GM19043 (cell line): ENCODE measurements around the gene CINP.
"Not testable (repeated sequence)": the region's sequence is repeated elsewhere in the genome, so short reads cannot be mapped to it uniquely, and the experiment has no call there.

Source experiments
- ATAC-seq: cut with Tn5 transposase; IDR thresholded peaks from one replicate; pipeline ENCODE4 v1.9.1; 2021; ENCODE audit warnings: low read depth; ENCODE audit not compliant: unreplicated experiment

Gene CINP

DNA sequence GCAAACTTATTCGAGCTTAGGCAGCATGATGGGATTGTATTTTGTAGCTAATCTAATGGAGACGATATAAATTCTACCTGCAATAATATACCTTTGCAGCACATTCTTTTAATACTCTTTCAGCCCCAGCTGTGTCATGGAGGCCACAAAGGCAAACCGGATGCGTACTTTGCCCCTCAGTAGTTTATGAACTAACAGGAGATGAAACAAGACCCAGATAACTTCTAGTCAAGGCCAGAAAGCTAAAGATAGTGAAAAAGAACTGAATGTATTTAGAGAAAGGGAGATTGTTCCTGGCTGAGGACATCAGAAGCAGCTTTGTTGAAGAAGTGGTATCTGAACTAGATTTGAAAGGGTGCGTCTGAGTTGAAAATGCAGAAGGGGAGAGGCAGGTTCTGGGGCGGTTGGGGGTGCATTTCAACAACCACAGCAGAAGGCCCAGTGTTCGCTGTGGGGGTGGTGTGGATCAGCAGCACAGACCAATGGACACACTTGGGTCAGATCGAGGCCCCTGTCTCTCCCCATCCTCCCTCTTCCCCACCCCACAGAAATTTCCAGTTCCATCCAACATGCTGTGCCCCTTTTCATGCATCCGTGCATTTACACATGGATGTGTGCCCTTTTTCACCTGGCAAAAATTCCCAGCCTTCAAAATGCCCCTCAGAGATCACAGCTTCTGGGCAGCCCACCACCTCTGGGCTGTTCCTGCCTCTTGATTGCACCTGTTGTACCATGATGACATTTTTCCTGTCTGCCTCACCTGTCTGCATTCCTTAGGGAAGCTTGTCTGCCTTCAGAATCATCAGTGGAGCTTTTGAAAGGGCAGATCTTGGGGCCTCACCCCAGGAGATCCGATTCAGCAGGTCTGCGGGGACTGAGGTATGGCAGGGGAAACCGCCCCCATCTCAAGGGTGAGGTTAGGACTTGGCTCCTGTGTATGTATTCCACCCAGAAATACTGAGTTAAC lies 41.0 kb downstream of the CINP start:
- ATAC-seq: no peak

DNA sequence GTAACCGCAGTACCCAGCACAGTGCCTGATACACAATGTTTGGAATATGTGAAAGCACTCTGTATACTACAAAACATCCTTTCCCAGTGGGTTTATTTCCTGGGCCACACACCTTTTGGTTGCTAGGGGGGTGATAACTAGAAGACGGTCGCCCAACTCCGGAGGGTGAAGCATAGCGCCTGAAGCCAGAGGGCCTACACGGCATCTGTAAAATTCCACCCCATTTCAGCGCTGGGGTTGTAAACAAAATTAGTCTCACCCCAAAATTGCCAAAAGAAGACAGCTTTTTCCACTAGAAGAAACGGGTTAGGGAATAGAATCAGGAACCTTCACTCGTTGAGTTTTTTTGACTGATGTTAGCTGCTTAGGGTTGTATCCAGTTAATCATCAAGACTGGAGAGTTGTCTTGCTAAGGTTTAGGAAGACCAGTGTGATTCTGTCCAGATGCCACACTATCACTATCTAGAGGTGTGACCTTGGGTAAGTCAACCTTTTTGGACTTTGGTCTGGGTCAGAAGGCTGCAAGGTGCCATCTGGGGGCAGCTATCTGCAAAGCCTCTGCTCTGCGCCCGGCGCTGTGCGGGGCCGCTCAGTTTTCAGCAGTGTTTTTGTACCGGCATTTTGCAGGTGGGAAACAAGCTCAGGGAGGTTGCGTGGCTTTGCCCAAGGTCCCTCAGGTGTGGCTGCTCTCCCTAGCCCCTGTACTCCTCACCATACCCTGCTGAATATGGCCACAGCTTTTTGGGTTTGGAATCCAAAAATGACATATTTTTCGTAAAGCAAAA lies 41.8 kb downstream of the CINP start:
- ATAC-seq: no peak

DNA sequence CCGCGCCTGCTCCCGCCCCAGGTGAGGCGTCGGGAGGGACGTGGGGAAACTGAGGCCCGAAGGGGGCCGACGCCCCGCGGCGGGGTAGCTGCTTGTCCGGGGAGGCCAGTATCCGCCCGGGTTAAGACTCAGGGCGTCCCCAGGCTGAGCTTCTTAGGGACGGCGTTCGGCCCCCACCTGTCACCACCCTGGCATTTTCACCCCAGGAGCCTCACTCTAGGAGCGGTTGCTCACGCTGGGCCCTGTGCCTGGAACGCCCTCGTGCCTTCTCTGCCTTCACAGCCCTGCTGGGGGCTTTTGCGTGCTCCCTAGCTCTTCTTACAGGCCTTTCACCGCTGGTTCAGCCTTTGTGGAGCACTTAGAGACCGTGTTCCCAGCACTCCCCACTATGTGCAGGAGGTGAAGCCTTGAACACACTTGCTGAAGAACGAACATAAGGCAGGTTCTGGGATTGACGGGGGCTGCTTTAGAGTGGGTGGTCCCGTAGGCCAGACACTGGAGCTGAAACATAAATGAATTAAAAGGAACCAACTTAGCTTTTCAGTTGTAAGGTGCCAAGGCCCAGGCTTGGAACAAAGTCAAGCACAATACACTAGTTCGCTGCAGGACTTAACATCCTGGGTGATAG lies 42.5 kb downstream of the CINP start:
- peak; percentile 18 for ATAC-seq

DNA sequence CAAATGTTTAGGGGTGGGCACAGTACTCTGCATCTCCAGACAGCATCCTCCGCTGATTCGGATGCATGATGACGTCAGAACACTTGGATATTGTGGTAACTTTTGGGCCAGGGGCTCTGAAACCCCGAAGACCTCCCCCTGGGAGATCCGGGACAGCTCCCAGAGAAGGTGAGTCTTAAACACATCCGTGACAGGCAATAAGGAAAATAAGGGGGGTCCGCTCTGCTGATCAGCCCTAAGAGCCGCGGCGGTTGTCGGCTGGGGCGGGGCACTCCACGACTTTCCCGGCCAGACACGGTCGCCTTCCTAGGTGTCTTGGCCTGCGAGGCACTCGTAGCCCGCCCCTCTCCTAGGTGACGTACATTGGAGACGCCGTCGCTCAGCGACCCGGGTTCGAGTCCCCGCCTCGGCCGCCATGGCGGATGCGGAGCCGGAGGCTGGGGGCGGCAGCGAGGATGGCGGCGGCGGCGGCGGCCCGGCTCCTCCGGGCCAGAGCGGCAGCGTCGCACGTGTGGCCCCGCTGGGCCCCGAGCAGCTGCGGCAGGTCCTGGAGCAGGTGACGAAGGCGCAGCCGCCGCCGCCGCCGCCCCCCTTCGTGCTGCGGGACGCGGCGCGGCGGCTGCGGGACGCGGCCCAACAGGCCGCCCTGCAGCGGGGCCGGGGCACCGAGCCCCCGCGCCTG lies 43.2 kb downstream of the CINP start, which contains the start of gene ZNF839:
Gene ZNF839, plus strand, starts transcription at position 396 of the 682 bp plus-strand sequence. Its CDS starts 20 bp downstream, at position 416.
- peak; percentile 45 for ATAC-seq

DNA sequence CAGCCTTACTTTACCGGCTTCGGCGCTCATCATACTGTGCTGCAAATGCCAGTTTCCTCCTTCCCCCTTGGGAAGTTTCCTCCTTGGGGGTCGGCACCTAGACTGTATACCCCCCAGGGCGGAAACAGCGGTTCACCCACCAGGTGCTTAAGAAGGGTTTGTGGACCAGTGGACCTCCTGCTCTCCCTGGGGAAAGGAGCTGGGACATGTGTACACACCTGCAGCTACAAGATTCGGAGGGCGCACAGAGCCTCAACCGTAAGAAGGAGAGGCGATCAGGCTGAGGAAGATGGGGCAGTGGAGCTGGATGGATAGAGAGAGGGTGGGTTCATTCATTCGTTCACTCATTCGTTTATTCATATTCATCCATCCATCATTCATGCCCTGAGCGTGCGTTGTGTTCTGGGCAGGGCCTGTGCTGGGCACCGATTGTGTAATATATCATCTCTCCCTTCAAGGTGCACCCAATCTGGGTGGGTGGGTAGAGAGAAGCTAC lies 43.9 kb downstream of the CINP start:
- ATAC-seq: no peak

DNA sequence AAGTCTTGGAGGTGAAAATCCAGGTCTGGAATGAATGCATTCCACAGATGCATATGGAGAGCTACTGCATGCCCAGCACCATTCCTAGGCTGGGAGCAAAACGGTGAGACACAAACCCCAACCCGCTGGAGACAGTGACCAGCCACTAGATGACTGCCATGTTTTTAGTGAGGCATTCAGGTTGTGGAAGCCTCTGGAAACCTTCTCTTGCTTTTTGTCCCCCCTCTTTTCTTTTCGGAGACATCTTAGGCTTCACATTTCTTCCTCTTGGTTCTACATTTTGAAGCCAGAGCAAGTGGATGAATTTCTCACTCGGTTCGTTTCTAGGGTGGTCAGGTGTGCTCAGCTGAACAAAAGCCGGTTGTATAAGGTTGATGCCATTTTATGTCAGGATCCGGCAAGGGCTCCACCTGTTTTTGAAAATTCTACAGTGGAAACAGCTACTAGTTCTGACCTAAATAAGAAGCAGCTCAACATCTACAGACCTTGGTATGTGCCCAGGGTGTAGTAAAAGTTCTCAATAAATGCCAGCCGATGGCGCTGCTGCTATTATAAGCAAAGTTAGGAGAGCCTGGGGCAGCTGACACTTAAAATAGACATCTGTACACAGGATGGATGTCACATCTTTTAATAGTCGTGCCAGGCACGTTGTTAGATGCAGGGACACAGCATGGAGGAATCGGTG lies 45.0 kb downstream of the CINP start:
- ATAC-seq: no peak

DNA sequence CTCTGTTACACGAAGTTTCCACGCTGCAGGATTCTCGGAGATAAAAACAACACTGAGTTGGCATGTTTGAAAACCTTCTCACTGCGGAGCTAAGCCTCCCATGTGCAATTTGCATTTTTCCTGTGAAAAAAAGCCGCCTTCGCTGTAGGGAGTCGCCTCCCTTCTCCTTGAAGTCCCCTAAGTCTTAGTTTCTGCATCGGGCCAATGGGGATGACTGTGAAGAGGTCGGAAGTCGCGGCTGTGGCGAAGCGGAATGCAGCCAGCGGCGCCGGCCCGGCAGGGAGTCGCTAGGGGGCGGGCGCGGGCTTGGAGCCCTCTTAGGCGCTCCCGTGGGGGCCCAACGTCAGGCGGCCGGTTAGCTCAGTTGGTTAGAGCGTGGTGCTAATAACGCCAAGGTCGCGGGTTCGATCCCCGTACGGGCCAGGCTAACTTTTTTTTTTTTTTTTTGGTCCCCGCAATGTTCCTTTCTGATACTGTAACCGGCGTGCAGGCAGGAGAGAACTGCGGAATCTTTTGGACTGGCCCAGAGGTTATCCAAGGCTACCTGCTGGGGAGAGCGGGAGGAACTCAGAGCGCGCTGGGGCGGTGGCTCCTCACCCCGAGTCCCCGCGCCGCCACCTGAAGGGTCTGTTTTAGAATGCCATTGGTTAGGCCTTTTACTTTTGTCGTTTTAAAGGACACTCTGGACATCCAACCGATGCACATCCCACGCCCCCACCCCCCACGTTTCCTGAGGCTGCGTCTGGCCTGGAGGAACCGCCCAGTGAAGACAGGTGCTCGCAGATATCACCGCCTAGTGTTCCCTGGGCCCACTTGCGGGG lies 45.7 kb downstream of the CINP start:
- peak; percentile 56 for ATAC-seq

DNA sequence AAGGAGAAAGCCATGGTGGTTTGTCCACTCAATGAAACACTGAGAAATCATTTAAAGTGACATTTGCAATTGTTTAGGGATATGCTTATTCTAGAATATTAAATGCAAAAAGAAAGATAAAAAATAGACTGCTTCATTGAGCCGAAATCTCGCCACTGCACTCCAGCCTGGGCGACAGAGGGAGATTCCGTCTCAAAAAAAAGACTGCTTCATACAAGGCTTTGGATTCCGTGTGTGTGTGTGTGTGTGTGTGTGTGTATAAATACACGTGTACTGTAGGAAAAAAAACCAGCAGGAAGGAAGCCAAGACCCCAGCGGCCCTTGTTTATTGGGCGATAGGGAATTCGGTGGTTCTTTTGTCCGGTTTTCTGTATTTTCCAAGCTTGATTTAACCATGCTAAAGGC lies 46.4 kb downstream of the CINP start:
- ATAC-seq: no peak

DNA sequence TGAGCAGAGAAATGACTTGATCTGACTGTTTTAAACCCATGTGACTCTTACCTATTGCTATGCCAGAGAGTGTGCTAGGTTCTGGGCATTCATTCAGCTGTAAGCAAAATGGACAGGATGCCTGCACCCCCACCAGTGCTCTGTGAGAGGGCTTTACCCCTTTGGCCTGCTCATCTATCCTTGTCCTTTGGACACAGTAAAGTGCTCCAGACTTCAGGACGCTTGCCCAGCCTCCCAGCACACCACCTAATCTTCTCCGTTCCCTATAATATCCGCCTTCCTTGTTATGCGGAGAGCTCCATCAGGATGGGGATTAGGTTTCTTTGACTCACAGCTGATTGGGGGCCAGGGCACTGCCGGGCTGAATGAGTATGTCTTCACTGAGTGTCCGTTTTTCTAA lies 47.6 kb downstream of the CINP start:
- no peak for ATAC-seq

DNA sequence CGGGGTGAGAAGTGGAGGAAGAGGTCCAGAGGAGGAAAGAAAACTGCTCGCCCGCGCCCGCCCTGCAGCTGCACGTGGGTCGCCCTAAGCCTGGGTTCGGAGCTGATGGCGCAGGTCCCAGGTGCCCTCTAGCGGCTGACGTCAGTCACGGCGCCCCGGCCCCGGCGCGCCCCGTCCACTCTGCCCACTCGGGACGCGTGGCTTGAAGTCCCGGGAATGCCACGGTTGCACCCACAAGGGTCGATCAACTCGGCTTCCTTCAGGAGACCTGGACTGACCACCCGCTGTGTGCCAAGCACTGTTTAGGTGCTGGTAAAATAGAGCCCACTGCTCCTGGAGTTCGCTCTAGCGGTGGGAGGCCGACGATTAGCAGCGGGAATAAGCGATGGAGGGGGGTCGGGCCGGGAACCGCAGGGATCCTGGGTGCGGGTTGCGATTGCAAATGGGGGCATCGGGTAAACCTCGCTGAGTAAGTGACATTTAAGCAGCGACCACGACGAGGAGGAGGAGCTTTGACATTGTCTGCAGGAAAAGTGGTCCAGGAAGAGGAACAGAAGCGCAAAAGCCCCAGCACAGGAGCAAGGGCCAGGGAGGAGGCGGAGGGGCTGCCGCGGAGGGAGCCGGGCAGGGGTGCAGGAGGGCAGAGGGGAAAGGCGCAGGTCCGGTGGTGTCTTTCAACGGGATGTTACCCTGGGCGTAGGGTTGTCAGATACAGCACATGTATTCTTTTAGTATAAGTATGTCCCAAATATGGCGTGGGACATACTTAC lies 48.3 kb downstream of the CINP start:
- ATAC-seq: peak; percentile 45

DNA sequence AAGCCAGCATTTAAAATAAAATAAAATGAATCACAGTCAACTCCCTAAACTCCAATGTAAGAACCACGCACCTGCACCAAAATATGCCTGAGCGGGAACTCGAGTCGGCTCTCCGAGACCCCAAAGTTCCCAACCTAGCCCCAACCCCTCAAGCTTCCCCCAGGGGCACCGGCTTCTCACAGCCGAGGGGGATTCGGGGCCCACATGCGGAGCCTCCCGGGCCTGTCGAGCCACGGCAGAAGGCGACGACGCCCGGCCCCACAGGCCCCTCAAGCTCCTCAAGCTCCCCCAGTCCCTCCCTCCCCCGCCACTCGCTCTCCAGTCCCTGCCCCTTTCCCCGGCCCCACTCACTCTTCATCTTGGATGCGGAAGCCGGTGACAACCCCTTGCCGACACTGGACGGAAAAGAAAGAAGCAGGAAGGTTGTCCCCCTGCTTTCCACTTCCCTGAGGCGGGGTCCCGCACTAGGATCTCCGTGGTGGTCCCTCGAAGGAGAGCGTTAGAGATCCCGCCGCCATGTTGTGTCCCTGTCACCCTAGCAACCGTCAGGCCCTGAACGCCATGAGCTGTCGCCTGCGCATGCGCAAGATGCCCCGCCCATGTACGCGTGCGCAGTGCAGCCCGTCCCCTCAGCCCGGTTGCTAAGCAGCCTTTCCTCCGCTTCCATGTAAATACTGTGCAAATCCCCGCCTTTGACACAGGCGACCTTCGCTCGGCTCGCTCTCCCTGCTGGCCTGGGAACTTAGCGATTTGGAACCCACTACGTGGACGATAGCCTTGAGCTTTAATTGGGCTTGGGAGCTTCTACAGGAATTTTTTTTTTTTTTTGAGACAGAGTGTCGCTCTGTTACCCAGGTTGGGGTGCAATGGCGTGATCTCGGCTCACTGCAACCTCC lies 57.8 kb downstream of the CINP start, which contains the start of gene MOK:
Gene MOK, minus strand, starts transcription at position 554 of the 896 bp plus-strand sequence. Its CDS starts 196 bp downstream, at position 358.
- ATAC-seq: peak; percentile 94

DNA sequence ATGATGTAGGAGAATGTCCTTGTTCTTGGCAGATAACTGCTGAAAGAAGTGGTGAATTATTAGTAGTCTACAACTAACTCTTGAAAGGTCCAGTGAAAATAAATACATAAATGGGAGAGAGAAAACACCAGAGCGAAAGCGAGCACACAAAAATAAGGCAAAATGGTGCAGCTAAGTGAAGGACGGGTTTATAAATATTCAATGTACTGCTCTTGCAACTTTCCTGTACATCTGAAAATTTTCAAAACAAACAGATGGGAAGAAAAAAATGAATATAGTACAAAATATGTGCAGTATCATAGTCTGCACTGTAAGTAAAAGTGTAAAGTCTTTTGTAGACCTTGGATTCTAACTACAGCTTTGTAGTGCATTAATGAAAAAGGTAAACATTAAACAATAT lies 59.0 kb downstream of the CINP start:
- ATAC-seq: no peak

DNA sequence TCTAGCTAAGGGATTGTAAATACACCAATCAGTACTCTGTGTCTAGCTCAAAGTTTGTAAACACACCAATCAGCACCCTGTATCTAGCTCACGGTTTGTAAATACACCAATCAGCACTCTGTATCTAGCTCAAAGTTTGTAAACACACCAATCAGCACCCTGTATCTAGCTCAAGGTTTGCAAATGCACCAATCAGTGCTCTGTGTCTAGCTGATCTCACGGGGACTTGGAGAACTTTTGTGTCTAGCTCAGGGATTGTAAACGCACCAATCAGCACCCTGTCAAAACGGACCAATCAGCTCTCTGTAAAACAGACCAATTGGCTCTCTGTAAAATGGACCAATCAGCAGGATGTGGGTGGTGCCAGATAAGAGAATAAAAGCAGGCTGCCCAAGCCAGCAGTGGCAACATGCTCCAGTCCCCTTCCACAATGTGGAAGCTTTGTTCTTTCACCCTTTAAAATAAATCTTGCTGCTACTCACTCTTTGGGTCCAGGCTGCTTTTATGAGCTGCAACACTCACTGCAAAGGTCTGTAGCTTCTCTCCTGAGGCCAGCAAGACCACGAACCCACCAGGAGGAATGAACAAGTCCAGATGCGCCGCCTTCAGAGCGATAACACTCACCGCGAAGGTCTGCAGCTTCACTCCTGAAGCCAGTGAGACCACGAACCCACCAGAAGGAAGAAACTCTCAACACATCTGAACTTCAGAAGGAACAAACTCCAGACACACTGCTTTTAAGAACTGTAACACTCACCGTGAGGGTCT lies 64.2 kb downstream of the CINP start:
- ATAC-seq: not testable (repeated sequence)
